GM21528 (cell line): Measurements from ENCODE around the gene TPRA1.
A peak's percentile ranks its signal among the peaks of the same experiment; 100 is the strongest.

Experiments
- ATAC-seq: cut with Tn5 transposase; IDR thresholded peaks from one replicate; pipeline ENCODE4 v1.9.1; 2021; ENCODE audit warnings: mild to moderate bottlenecking, moderate library complexity; ENCODE audit not compliant: unreplicated experiment, low FRiP score

Gene TPRA1

GRCh38 chr3:127593178-127593577 is 2.6 kb upstream of the TPRA1 start:
- ATAC-seq: no peak

- ATAC-seq: peak; percentile 34
These were observed 296 bp downstream of the TPRA1 start for GRCh38 chr3:127590282-127590592.

GRCh38 chr3:127589600-127590281 is 792 bp downstream of the TPRA1 start:
- peak; percentile 9 for ATAC-seq

GRCh38 chr3:127588806-127589577 is 1.5 kb downstream of the TPRA1 start:
- ATAC-seq: no peak

GRCh38 chr3:127587876-127588275 is 2.7 kb downstream of the TPRA1 start:
- ATAC-seq: no peak

GRCh38 chr3:127585813-127586413 is 4.6 kb downstream of the TPRA1 start:
- ATAC-seq: no peak

GRCh38 chr3:127585163-127585812 is 5.2 kb downstream of the TPRA1 start:
- ATAC-seq: no peak

- no peak for ATAC-seq
These were observed 5.8 kb downstream of the TPRA1 start for GRCh38 chr3:127584734-127585133.

- ATAC-seq: no peak
These were observed 10.0 kb downstream of the TPRA1 start for GRCh38 chr3:127580327-127581060.

- ATAC-seq: no peak
These were observed 11.7 kb downstream of the TPRA1 start for GRCh38 chr3:127578802-127579201.

GRCh38 chr3:127578168-127578567 is 12.4 kb downstream of the TPRA1 start:
- ATAC-seq: no peak

- no peak for ATAC-seq
These were observed 13.1 kb downstream of the TPRA1 start for GRCh38 chr3:127577448-127577847.

- peak; percentile 60 for ATAC-seq
These were observed 15.4 kb downstream of the TPRA1 start for GRCh38 chr3:127574880-127575878.

GRCh38 chr3:127573912-127574311 is 16.6 kb downstream of the TPRA1 start:
- no peak for ATAC-seq

GRCh38 chr3:127573401-127573800 is 17.1 kb downstream of the TPRA1 start:
- no peak for ATAC-seq

- no peak for ATAC-seq
These were observed 17.8 kb downstream of the TPRA1 start for GRCh38 chr3:127572735-127573134.

- no peak for ATAC-seq
These were observed 18.3 kb downstream of the TPRA1 start for GRCh38 chr3:127572186-127572585.

- ATAC-seq: no peak
These were observed 20.0 kb downstream of the TPRA1 start for GRCh38 chr3:127570520-127570919.

- ATAC-seq: no peak
These were observed 21.4 kb downstream of the TPRA1 start for GRCh38 chr3:127569160-127569559.
